H9 (cell line): ENCODE results near the gene FHIT. TPM values are rescaled to one million over a fixed set of nuclear protein-coding genes. Genes with fewer than 3 reads are reported as not detected.

ENCODE experiments used
- DNase-seq: peaks from one replicate; pipeline ENCODE4 v3.0.0-alpha.2; 2017
- H2AFZ ChIP-seq: one replicate; pipeline ENCODE4 v1.6.1; 2013; ENCODE audit warnings: mild to moderate bottlenecking, low read length, control low read depth, moderate library complexity
- H2AK5ac ChIP-seq: 2 replicates; pipeline ENCODE4 v1.6.1; 2013; ENCODE audit warnings: low read length, control low read depth, mixed read lengths; ENCODE audit not compliant: insufficient read length
- H2BK120ac ChIP-seq: one replicate; pipeline ENCODE4 v1.6.1; 2013; ENCODE audit warnings: low read depth, mild to moderate bottlenecking, low read length, control low read depth, inconsistent platforms; ENCODE audit not compliant: poor library complexity, severe bottlenecking
- H2BK12ac ChIP-seq: 2 replicates; pipeline ENCODE4 v1.6.1; 2013; ENCODE audit warnings: low read length, control low read depth, mixed read lengths, low read depth; ENCODE audit not compliant: insufficient read length
- H2BK15ac ChIP-seq: 2 replicates; pipeline ENCODE4 v1.6.1; 2013; ENCODE audit warnings: low read depth, low read length, control low read depth
- H2BK20ac ChIP-seq: one replicate; pipeline ENCODE4 v1.6.1; 2013; ENCODE audit warnings: low read depth, mild to moderate bottlenecking, low read length, control low read depth, inconsistent platforms; ENCODE audit not compliant: poor library complexity, severe bottlenecking
- H2BK5ac ChIP-seq: 2 replicates; pipeline ENCODE4 v1.6.1; 2013; ENCODE audit warnings: low read length, control low read depth, mixed read lengths; ENCODE audit not compliant: insufficient read length
- H3K14ac ChIP-seq: 2 replicates; pipeline ENCODE4 v1.6.1; 2013; ENCODE audit warnings: low read length, control low read depth; ENCODE audit not compliant: insufficient read depth
- H3K18ac ChIP-seq: 2 replicates; pipeline ENCODE4 v1.6.1; 2013; ENCODE audit warnings: low read depth, mild to moderate bottlenecking, mixed read lengths, low read length, control low read depth; ENCODE audit not compliant: insufficient read length
- H3K23ac ChIP-seq: 2 replicates; pipeline ENCODE4 v1.6.1; 2013; ENCODE audit warnings: low read length, control low read depth, mixed read lengths, low read depth; ENCODE audit not compliant: insufficient read length
- H3K23me2 ChIP-seq: 2 replicates; pipeline ENCODE4 v1.6.1; 2013; ENCODE audit warnings: low read depth, mild to moderate bottlenecking, mixed read lengths, low read length, control low read depth; ENCODE audit not compliant: insufficient read length, poor library complexity, severe bottlenecking
- H3K27ac ChIP-seq: 2 replicates; pipeline ENCODE4 v1.5.1; 2013; ENCODE audit warnings: low read length, control low read depth, mixed read lengths, low read depth; ENCODE audit not compliant: insufficient read length
- H3K27me3 ChIP-seq: 2 replicates; pipeline ENCODE4 v1.6.1; 2013; ENCODE audit warnings: low read length, control low read depth, inconsistent platforms; ENCODE audit not compliant: insufficient read depth
- H3K4ac ChIP-seq: 2 replicates; pipeline ENCODE4 v1.6.1; 2013; ENCODE audit warnings: low read depth, mild to moderate bottlenecking, control low read depth, inconsistent platforms, low read length, moderate library complexity
- H3K4me1 ChIP-seq: 2 replicates; pipeline ENCODE4 v1.6.1; 2013; ENCODE audit warnings: low read length, control low read depth, inconsistent platforms; ENCODE audit not compliant: insufficient read depth
- H3K4me2 ChIP-seq: 2 replicates; pipeline ENCODE4 v1.6.1; 2013; ENCODE audit warnings: low read length, control low read depth, mixed read lengths; ENCODE audit not compliant: insufficient read length, insufficient read depth
- H3K56ac ChIP-seq: 2 replicates; pipeline ENCODE4 v1.6.1; 2013; ENCODE audit warnings: low read depth, mild to moderate bottlenecking, mixed read lengths, low read length, control low read depth; ENCODE audit not compliant: insufficient read length
- H3K79me1 ChIP-seq: 2 replicates; pipeline ENCODE4 v1.6.1; 2013; ENCODE audit warnings: low read depth, mild to moderate bottlenecking, moderate library complexity, low read length, control low read depth, inconsistent platforms; ENCODE audit not compliant: insufficient read depth, poor library complexity, severe bottlenecking
- H3K79me2 ChIP-seq: 2 replicates; pipeline ENCODE4 v1.6.1; 2013; ENCODE audit warnings: low read length, control low read depth, inconsistent platforms; ENCODE audit not compliant: insufficient read depth
- H3K9ac ChIP-seq: 2 replicates; pipeline ENCODE4 v1.6.1; 2013; ENCODE audit warnings: low read length, control low read depth, mixed read lengths; ENCODE audit not compliant: insufficient read length; ENCODE audit errors: extremely low read depth
- H3K9me3 ChIP-seq: one replicate; pipeline ENCODE4 v1.6.1; 2013; ENCODE audit warnings: low read depth, low read length, inconsistent platforms; ENCODE audit not compliant: control insufficient read depth
- H3T11ph ChIP-seq: one replicate; pipeline ENCODE4 v1.6.1; 2013; ENCODE audit warnings: mild to moderate bottlenecking, low read length, control low read depth, inconsistent platforms
- H4K20me1 ChIP-seq: one replicate; pipeline ENCODE4 v1.6.1; 2013; ENCODE audit not compliant: control insufficient read depth, insufficient read length, insufficient read depth
- H4K5ac ChIP-seq: 2 replicates; pipeline ENCODE4 v1.6.1; 2013; ENCODE audit warnings: low read depth, mild to moderate bottlenecking, mixed read lengths, low read length, control low read depth; ENCODE audit not compliant: insufficient read length
- H4K8ac ChIP-seq: replicated peaks from 2 replicates; pipeline ENCODE4 v1.6.1; 2013; ENCODE audit warnings: low read length, control low read depth, mixed read lengths, low read depth; ENCODE audit not compliant: insufficient read length
- H4K91ac ChIP-seq: 2 replicates; pipeline ENCODE4 v1.6.1; 2013; ENCODE audit warnings: low read depth, mild to moderate bottlenecking, moderate library complexity, mixed read lengths, low read length, control low read depth; ENCODE audit not compliant: insufficient read length
- H3K27ac Mint-ChIP-seq, 3 experiments: 2 replicates in 2 of 3; 3 replicates in 1 of 3; pipeline ENCODE4 v1.8.0; 2020 to 2021; ENCODE audit warnings: mixed read lengths in 3 of 3, mild to moderate bottlenecking in 1 of 3, moderate library complexity in 1 of 3
- H3K27me3 Mint-ChIP-seq: 2 replicates; pipeline ENCODE4 v1.8.0; 2021; ENCODE audit warnings: low read depth, mild to moderate bottlenecking, moderate library complexity, mixed read lengths
- H3K36me3 Mint-ChIP-seq, 3 experiments: 2 replicates in 2 of 3; 3 replicates in 1 of 3; pipeline ENCODE4 v1.8.0; 2020 to 2021; ENCODE audit warnings: low read depth in 3 of 3, mixed read lengths in 3 of 3; ENCODE audit not compliant: insufficient read depth in 1 of 3
- H3K4me1 Mint-ChIP-seq, 2 experiments: 2 replicates each; pipeline ENCODE4 v1.8.0; 2020; ENCODE audit warnings: mixed read lengths in 2 of 2
- H3K4me3 Mint-ChIP-seq, 2 experiments: 2 replicates in 1 of 2; 3 replicates in 1 of 2; pipeline ENCODE4 v1.8.0; 2020 to 2021; ENCODE audit warnings: mild to moderate bottlenecking in 2 of 2, mixed read lengths in 2 of 2, moderate library complexity in 1 of 2
- H3K9me3 Mint-ChIP-seq, 2 experiments: 2 replicates in 1 of 2; 3 replicates in 1 of 2; pipeline ENCODE4 v1.8.0; 2020; ENCODE audit warnings: mild to moderate bottlenecking in 2 of 2, mixed read lengths in 2 of 2, moderate library complexity in 1 of 2
- WGBS: extraction: QIAGEN DNeasy Blood & Tissue Kit; methylation state at CpG from one replicate; pipeline ENCODE4 v1.1.7; 2013; ENCODE audit warnings: missing lambda C conversion rate, low lambda C conversion rate, mixed read lengths; ENCODE audit not compliant: insufficient read length; ENCODE audit errors: extremely low coverage; 5-methylcytosine and 5-hydroxymethylcytosine counted together
- total RNA-seq: library from RNA; stranded (reverse); gene quantifications from 2 replicates; pipeline ENCODE4 v1.2.1, GENCODE V29; 2021
- TF ChIP-seq, protein P1 (sequence below): fragments of 200-600 bp; sonication (generic); conservative IDR thresholded peaks from 3 replicates; pipeline ENCODE4 v1.8.0; 2021; ENCODE audit warnings: antibody characterized with exemption, mild to moderate bottlenecking

The FHIT gene
- total RNA-seq, 1 experiment from 2014 or later, result 3.0 TPM

- H4K5ac ChIP-seq, result no peak overlapping the region
- H3K9me3 ChIP-seq, result no peaks in the 10 kb centered on the region
- H4K8ac ChIP-seq, result no peak overlapping the region
- WGBS, result no CpG with 5 or more reads among the region's 2 CpGs
- Mint-ChIP-seq H3K27me3 (peaks cover 4% of the 10 kb centered on the region; the same call in 1 of the 2 replicates), H3K4me1 (peaks cover 19 to 25% of the 10 kb centered on the region in 2 experiments), H3K9me3 (no peaks in the 10 kb centered on the region; a peak in 1 of 5 replicates), H3K4me3 (no peak overlapping the region), H3K27ac (no peak overlapping the region; a peak in 1 of 7 replicates), H3K36me3 (no peaks in the 10 kb centered on the region)
- no peak overlapping the region for H3K18ac ChIP-seq
- no peaks in the 10 kb centered on the region for H3K79me2 ChIP-seq
- no peak overlapping the region for H4K91ac ChIP-seq
- H3K27me3 ChIP-seq, result no peaks in the 10 kb centered on the region
- H2BK15ac ChIP-seq, result no peak overlapping the region
- no peak overlapping the region for H3K4me2 ChIP-seq
- H3K14ac ChIP-seq, result no peak overlapping the region
- H2BK120ac ChIP-seq, result no peak overlapping the region
- no peak overlapping the region for H3K23ac ChIP-seq
- no peak overlapping the region for H2BK5ac ChIP-seq
- no peaks in the 10 kb centered on the region for H4K20me1 ChIP-seq
- H3K9ac ChIP-seq, result no peak overlapping the region
- no peak overlapping the region for H2AK5ac ChIP-seq
- H2BK20ac ChIP-seq, result no peak overlapping the region
- no peak for DNase-seq
- H2BK12ac ChIP-seq, result no peak overlapping the region
- TF ChIP-seq, protein P1, sequence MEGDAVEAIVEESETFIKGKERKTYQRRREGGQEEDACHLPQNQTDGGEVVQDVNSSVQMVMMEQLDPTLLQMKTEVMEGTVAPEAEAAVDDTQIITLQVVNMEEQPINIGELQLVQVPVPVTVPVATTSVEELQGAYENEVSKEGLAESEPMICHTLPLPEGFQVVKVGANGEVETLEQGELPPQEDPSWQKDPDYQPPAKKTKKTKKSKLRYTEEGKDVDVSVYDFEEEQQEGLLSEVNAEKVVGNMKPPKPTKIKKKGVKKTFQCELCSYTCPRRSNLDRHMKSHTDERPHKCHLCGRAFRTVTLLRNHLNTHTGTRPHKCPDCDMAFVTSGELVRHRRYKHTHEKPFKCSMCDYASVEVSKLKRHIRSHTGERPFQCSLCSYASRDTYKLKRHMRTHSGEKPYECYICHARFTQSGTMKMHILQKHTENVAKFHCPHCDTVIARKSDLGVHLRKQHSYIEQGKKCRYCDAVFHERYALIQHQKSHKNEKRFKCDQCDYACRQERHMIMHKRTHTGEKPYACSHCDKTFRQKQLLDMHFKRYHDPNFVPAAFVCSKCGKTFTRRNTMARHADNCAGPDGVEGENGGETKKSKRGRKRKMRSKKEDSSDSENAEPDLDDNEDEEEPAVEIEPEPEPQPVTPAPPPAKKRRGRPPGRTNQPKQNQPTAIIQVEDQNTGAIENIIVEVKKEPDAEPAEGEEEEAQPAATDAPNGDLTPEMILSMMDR, result no peak
- H3K4me1 ChIP-seq, result no peaks in the 10 kb centered on the region
- no peak overlapping the region for H3K27ac ChIP-seq
- no peaks in the 10 kb centered on the region for H3K79me1 ChIP-seq
- H2AFZ ChIP-seq, result no peak overlapping the region
- H3K23me2 ChIP-seq, result no peaks in the 10 kb centered on the region
- H3T11ph ChIP-seq, result no peak overlapping the region
- H3K4ac ChIP-seq, result no peak overlapping the region
- no peak overlapping the region for H3K56ac ChIP-seq
These were observed 1450.8 kb downstream of the FHIT start for GRCh38 chr3:59800481-59800880.
